Omental fat pad (tissue), 4 donors: ENCODE data around the gene POLA2. TPM values are rescaled to one million over a fixed set of nuclear protein-coding genes. Genes with fewer than 3 reads are reported as not detected.

Experiments used
- ATAC-seq: fragments of 150-250 bp; one replicate; pipeline ENCODE4 v1.9.1; 2016; ENCODE audit warnings: mild to moderate bottlenecking, moderate library complexity; ENCODE audit not compliant: low FRiP score
- DNase-seq: peaks from one replicate; pipeline ENCODE4 v3.0.0-alpha.2; 2019; ENCODE audit warnings: low spot score
- CTCF ChIP-seq, 3 donors: fragments of 450-650 bp; IDR thresholded peaks; one replicate each; pipeline ENCODE4 v1.5.1; 2016 to 2017; ENCODE audit warnings: antibody characterized with exemption in 3 of 3, mild to moderate bottlenecking in 3 of 3, moderate library complexity in 2 of 3
- total RNA-seq, 4 donors: library from RNA; depleted of rRNA; stranded (reverse); fragments of >200 nt; gene quantifications; one replicate each; pipeline ENCODE4 v1.1.0, GENCODE V29; 2016

Gene POLA2
- total RNA-seq, 4 donors from 2014 or later: 3.5 to 13.7 (median 6.9) TPM

GRCh38 chr11:65298655-65299179, 37.0 kb downstream of the POLA2 start:
- ATAC-seq: peak; percentile 73
- DNase-seq: no peak
- TF ChIP-seq CTCF (IDR thresholded peaks at IDR 0.05): no peak

GRCh38 chr11:65300621-65301275, 39.0 kb downstream of the POLA2 start:
- no peak for TF ChIP-seq CTCF (IDR thresholded peaks at IDR 0.05)
- ATAC-seq: no peak
- DNase-seq: no peak

- DNase-seq (no peak), ATAC-seq (no peak)
Observed at GRCh38 chr11:65301491-65302329, 39.9 kb downstream of the POLA2 start.

GRCh38 chr11:65303555-65303954, 41.8 kb downstream of the POLA2 start:
- no peak for TF ChIP-seq CTCF (IDR thresholded peaks at IDR 0.05)
- no peak for DNase-seq
- no peak for ATAC-seq

More at GRCh38 chr11:65301491-65302329, 39.9 kb downstream of the POLA2 start:
- TF ChIP-seq CTCF (IDR thresholded peaks at IDR 0.05): no peak

- no peak for TF ChIP-seq CTCF (IDR thresholded peaks at IDR 0.05)
- ATAC-seq (no peak), DNase-seq (no peak)
Observed at GRCh38 chr11:65304110-65304509, 42.3 kb downstream of the POLA2 start.

- no peak for DNase-seq
- ATAC-seq: no peak
- no peak for TF ChIP-seq CTCF (IDR thresholded peaks at IDR 0.05)
Observed at GRCh38 chr11:65304613-65305012, 42.9 kb downstream of the POLA2 start.
